IMR-90 (cell line): ENCODE data around the gene FAM53B. TPM values are rescaled to one million over a fixed set of nuclear protein-coding genes. Genes with fewer than 3 reads are reported as not detected.

Experiments used
- ATAC-seq: fragments of 200-7000 bp; cut with Tn5 transposase; 2 replicates; pipeline ENCODE4 v1.9.1; 2020; ENCODE audit warnings: low read depth, mild to moderate bottlenecking, moderate library complexity
- BruUV-seq: library from RNA; stranded (reverse); fragments of 400-500 nt; replicated peaks from 2 replicates; lab custom pipeline; 2021; lab: Mats Ljungman, UMichigan
- CTCF ChIA-PET: fragments of 300-600 bp; formaldehyde crosslinking; extraction: SDS; loops from one replicate; lab custom pipeline; 2021; ENCODE audit warnings: antibody characterized with exemption; lab: Yijun Ruan, JAX
- POLR2A ChIA-PET: fragments of 300-600 bp; sonication (Branson Sonifier 250); formaldehyde crosslinking; loops from one replicate; lab custom pipeline; 2022; ENCODE audit warnings: antibody characterized with exemption; ENCODE audit not compliant: unreplicated experiment; lab: Charles Lee
- DNase-seq: peaks from one replicate; pipeline ENCODE4 v3.0.0; 2013
- H2AFZ ChIP-seq: replicated peaks from 2 replicates; pipeline ENCODE3; 2013; ENCODE audit warnings: low read length, mild to moderate bottlenecking; ENCODE audit not compliant: poor library complexity
- H2AK5ac ChIP-seq: 2 replicates; pipeline ENCODE4 v1.6.1; 2013; ENCODE audit warnings: low read depth, low read length, inconsistent platforms
- H2AK9ac ChIP-seq: replicated peaks from 2 replicates; pipeline ENCODE3; 2013; ENCODE audit warnings: mild to moderate bottlenecking, low read depth, low read length, moderate library complexity; ENCODE audit not compliant: poor library complexity
- H2BK120ac ChIP-seq: 2 replicates; pipeline ENCODE4 v1.6.1; 2013; ENCODE audit warnings: low read depth, low read length, inconsistent platforms
- H2BK15ac ChIP-seq: 3 replicates; pipeline ENCODE4 v1.6.1; 2013; ENCODE audit warnings: low read depth, low read length, inconsistent platforms
- H2BK20ac ChIP-seq: 2 replicates; pipeline ENCODE4 v1.6.1; 2013; ENCODE audit warnings: low read depth, mild to moderate bottlenecking, inconsistent platforms, low read length, moderate library complexity
- H2BK5ac ChIP-seq: 2 replicates; pipeline ENCODE4 v1.6.1; 2013; ENCODE audit warnings: mild to moderate bottlenecking, low read depth, low read length, inconsistent platforms; ENCODE audit not compliant: poor library complexity, severe bottlenecking
- H3K14ac ChIP-seq: replicated peaks from 2 replicates; pipeline ENCODE4 v1.6.1; 2013; ENCODE audit warnings: low read depth, low read length, inconsistent platforms
- H3K18ac ChIP-seq: 2 replicates; pipeline ENCODE4 v1.6.1; 2013; ENCODE audit warnings: low read depth, low read length, control low read depth
- H3K23ac ChIP-seq: 2 replicates; pipeline ENCODE4 v1.6.1; 2013; ENCODE audit warnings: low read depth, low read length, inconsistent platforms
- H3K27ac ChIP-seq: 2 replicates; pipeline ENCODE4 v1.5.1; 2013; ENCODE audit warnings: mild to moderate bottlenecking, control low read depth, low read length; ENCODE audit not compliant: insufficient read depth
- H3K27me3 ChIP-seq: 2 replicates; pipeline ENCODE4 v1.6.1; 2013; ENCODE audit warnings: low read length; ENCODE audit not compliant: control insufficient read depth, insufficient read depth
- H3K36me3 ChIP-seq: 2 replicates; pipeline ENCODE4 v1.6.1; 2013; ENCODE audit warnings: low read length, mixed read lengths; ENCODE audit not compliant: control insufficient read depth, insufficient read depth
- H3K4ac ChIP-seq: 2 replicates; pipeline ENCODE4 v1.6.1; 2013; ENCODE audit warnings: low read depth, low read length, inconsistent platforms
- H3K4me1 ChIP-seq: 2 replicates; pipeline ENCODE4 v1.6.1; 2013; ENCODE audit warnings: low read length, mixed read lengths; ENCODE audit not compliant: control insufficient read depth, insufficient read depth
- H3K4me2 ChIP-seq: 2 replicates; pipeline ENCODE4 v1.6.1; 2013; ENCODE audit warnings: low read depth, mild to moderate bottlenecking, control low read depth, low read length, moderate library complexity
- H3K4me3 ChIP-seq: 2 replicates; pipeline ENCODE4 v1.5.1; 2013; ENCODE audit warnings: low read depth, mild to moderate bottlenecking, control low read depth, low read length, moderate library complexity; ENCODE audit not compliant: insufficient read depth
- H3K56ac ChIP-seq: 2 replicates; pipeline ENCODE4 v1.6.1; 2013; ENCODE audit warnings: low read length, inconsistent platforms; ENCODE audit not compliant: insufficient read depth; ENCODE audit errors: extremely low read depth
- H3K79me1 ChIP-seq, 2 experiments: 2 replicates each; pipeline ENCODE4 v1.6.1; 2013; ENCODE audit warnings: low read length in 2 of 2, inconsistent platforms in 1 of 2, low read depth in 1 of 2
- H3K9ac ChIP-seq: 2 replicates; pipeline ENCODE4 v1.6.1; 2013; ENCODE audit warnings: low read depth, low read length, control low read depth
- H3K9me1 ChIP-seq: 2 replicates; pipeline ENCODE4 v1.6.1; 2013; ENCODE audit warnings: low read length, inconsistent platforms; ENCODE audit not compliant: insufficient read depth
- H3K9me3 ChIP-seq: 2 replicates; pipeline ENCODE4 v1.6.1; 2013; ENCODE audit warnings: low read length; ENCODE audit not compliant: control insufficient read depth, insufficient read depth
- H4K20me1 ChIP-seq: 2 replicates; pipeline ENCODE4 v1.6.1; 2013; ENCODE audit warnings: low read length, inconsistent platforms; ENCODE audit not compliant: insufficient read depth
- H4K5ac ChIP-seq: 2 replicates; pipeline ENCODE4 v1.6.1; 2013; ENCODE audit warnings: mild to moderate bottlenecking, low read depth, low read length, control low read depth
- H4K8ac ChIP-seq, 2 experiments: 2 replicates each; pipeline ENCODE4 v1.6.1; 2013; ENCODE audit warnings: low read depth in 2 of 2, low read length in 2 of 2, control low read depth in 1 of 2, inconsistent platforms in 1 of 2
- H4K91ac ChIP-seq: 2 replicates; pipeline ENCODE4 v1.6.1; 2013; ENCODE audit warnings: low read depth, low read length, inconsistent platforms; ENCODE audit not compliant: insufficient read depth
- BHLHE40 ChIP-seq: fragments of 150-350 bp; IDR thresholded peaks from 2 replicates; pipeline ENCODE4 v1.6.1; 2016; ENCODE audit warnings: mild to moderate bottlenecking, low read depth, low read length
- CEBPB ChIP-seq: IDR thresholded peaks from 2 replicates; pipeline ENCODE4 v1.6.1; 2012; ENCODE audit warnings: low read depth, low read length, improper control_type of control experiment
- CHD1 ChIP-seq: IDR thresholded peaks from 2 replicates; pipeline ENCODE4 v1.6.1; 2012; ENCODE audit warnings: low read depth, low read length, improper control_type of control experiment
- CTCF ChIP-seq: conservative IDR thresholded peaks from 2 replicates; pipeline ENCODE4 v1.5.1; 2012; ENCODE audit warnings: mild to moderate bottlenecking, low read depth, low read length, improper control_type of control experiment
- ELK1 ChIP-seq: fragments of 150-350 bp; IDR thresholded peaks from 2 replicates; pipeline ENCODE4 v1.6.1; 2016; ENCODE audit warnings: low read depth, mild to moderate bottlenecking, low read length, moderate library complexity, borderline replicate concordance
- FOS ChIP-seq: fragments of 150-350 bp; IDR thresholded peaks from 2 replicates; pipeline ENCODE4 v1.6.1; 2016; ENCODE audit warnings: low read depth, low read length
- MAFK ChIP-seq: IDR thresholded peaks from 2 replicates; pipeline ENCODE4 v1.6.1; 2012; ENCODE audit warnings: low read depth, low read length, improper control_type of control experiment
- MAZ ChIP-seq: IDR thresholded peaks from 2 replicates; pipeline ENCODE4 v1.6.1; 2012; ENCODE audit warnings: low read depth, mild to moderate bottlenecking, low read length, improper control_type of control experiment, moderate library complexity, borderline replicate concordance
- MXI1 ChIP-seq: IDR thresholded peaks from 2 replicates; pipeline ENCODE4 v1.6.1; 2012; ENCODE audit warnings: low read depth, mild to moderate bottlenecking, low read length, moderate library complexity, borderline replicate concordance
- NFE2L2 ChIP-seq: fragments of 150-350 bp; IDR thresholded peaks from 2 replicates; pipeline ENCODE4 v1.6.1; 2016; ENCODE audit warnings: low read depth, mild to moderate bottlenecking, low read length
- POLR2A ChIP-seq: IDR thresholded peaks from 2 replicates; pipeline ENCODE4 v1.6.1; 2012; ENCODE audit warnings: mild to moderate bottlenecking, low read depth, low read length
- RAD21 ChIP-seq: IDR thresholded peaks from 2 replicates; pipeline ENCODE4 v1.6.1; 2012; ENCODE audit warnings: low read length, improper control_type of control experiment
- RFX5 ChIP-seq: IDR thresholded peaks from 2 replicates; pipeline ENCODE4 v1.8.0; 2012; ENCODE audit warnings: low read depth, mild to moderate bottlenecking, low read length, moderate library complexity
- SMC3 ChIP-seq: fragments of 150-350 bp; IDR thresholded peaks from 2 replicates; pipeline ENCODE4 v1.6.1; 2016; ENCODE audit warnings: low read depth, mild to moderate bottlenecking, antibody characterized with exemption, low read length, moderate library complexity
- WGBS, 2 experiments: methylation state at CpG; one replicate each; pipeline versions ENCODE4 v1.1.5 to v1.1.7; 2013; ENCODE audit warnings: missing lambda C conversion rate in 2 of 2; ENCODE audit not compliant: insufficient read length in 1 of 2; ENCODE audit errors: extremely low coverage in 2 of 2; 5-methylcytosine and 5-hydroxymethylcytosine counted together
- dilution Hi-C: fragments of 300-500 bp; cut with HindIII; formaldehyde crosslinking; loops from one replicate; pipeline ENCODE4 v1.14.3; 2018; ENCODE audit warnings: low sequenced_read_pairs; ENCODE audit not compliant: unreplicated experiment
- in situ Hi-C: fragments of 300-500 bp; cut with MboI; formaldehyde crosslinking; loops from 3 replicates; pipeline ENCODE4 v1.14.3; 2019; ENCODE audit warnings: low sequenced_read_pairs, inconsistent platforms, mixed read lengths
- intact Hi-C: fragments of 100-400 bp; cut with micrococcal nuclease; formaldehyde crosslinking; loops from 2 replicates; pipeline ENCODE4 v1.10.0; 2022
- polyA plus RNA-seq, 3 experiments: library from polyadenylated mRNA; depleted of rRNA; stranded (reverse); fragments of >200 nt; gene quantifications; 2 replicates each; pipeline ENCODE4 v1.2.3, GENCODE V29; 2012; ENCODE audit warnings: low replicate concordance in 1 of 3
- total RNA-seq: library from RNA; depleted of rRNA; stranded (reverse); fragments of >200 nt; gene quantifications from 2 replicates; pipeline ENCODE4 v1.2.3, GENCODE V29; 2012

The FAM53B gene
- total and polyA plus RNA-seq, 2 of the 4 experiments (the other 2 are of a cell fraction), result 3.8 to 5.7 TPM

- CTCF ChIA-PET, result interaction anchor here (0.6 kb wide), 1 partner anchor 410 kb away, joined by 3 read pairs; no protein-coding TSS in a partner anchor
- Histone ChIP-seq H3K9me1 (peaks cover 6% of the 10 kb centered on the region), H3K79me1 (peaks cover 0 to 8% of the 10 kb centered on the region in 2 experiments; a peak in 1 of 4 replicates), H4K8ac (no peak overlapping the region), H3K9me3 (no peaks in the 10 kb centered on the region), H2BK20ac (no peak overlapping the region), H2AFZ (no peak overlapping the region), H3K14ac (no peak overlapping the region), H3K18ac (no peak overlapping the region), H3K27me3 (no peaks in the 10 kb centered on the region), H2BK5ac (no peak overlapping the region), H3K56ac (no peak overlapping the region), H3K4me1 (peaks cover 10% of the 10 kb centered on the region; the same call in 1 of the 2 replicates), H3K4ac (no peak overlapping the region), H2AK9ac (no peak overlapping the region), H3K4me2 (no peak overlapping the region), H3K9ac (no peak overlapping the region), H3K36me3 (peaks cover 13% of the 10 kb centered on the region; the same call in 1 of the 2 replicates), H4K91ac (no peak overlapping the region), H2AK5ac (no peak overlapping the region), H3K4me3 (no peak overlapping the region), H2BK15ac (no peak overlapping the region), H3K23ac (no peak overlapping the region), H2BK120ac (no peak overlapping the region), H4K20me1 (peaks cover 7% of the 10 kb centered on the region; the same call in 1 of the 2 replicates), H4K5ac (no peak overlapping the region), H3K27ac (no peak overlapping the region)
- no peak for TF ChIP-seq MAZ
- no peak for TF ChIP-seq NFE2L2
- no peak for TF ChIP-seq ELK1
- TF ChIP-seq CEBPB, result no peak
- TF ChIP-seq FOS, result no peak
- TF ChIP-seq POLR2A, result no peak
- no peak for TF ChIP-seq CTCF
- TF ChIP-seq MXI1, result no peak
- TF ChIP-seq CHD1, result no peak
- no peak for TF ChIP-seq RFX5
- no peak for TF ChIP-seq MAFK
- TF ChIP-seq SMC3, result no peak
- no peak for TF ChIP-seq RAD21
- no peak for TF ChIP-seq BHLHE40
- peak; percentile 32 for DNase-seq
- no TSS peak for BruUV-seq
- ATAC-seq, result no peak
- POLR2A ChIA-PET, result no interaction called here
- intact Hi-C loops (no loop called here), in situ Hi-C loops (no loop called here), dilution Hi-C loops (no loop called here)
- no CpG with 5 or more reads among the region's 7 CpGs for WGBS, 2 experiments
Observed at GRCh38 chr10:124680675-124681074, 63.5 kb downstream of the FAM53B start.
